SK-N-SH (cell line): ENCODE results near the gene MED26. TPM values are rescaled to one million over a fixed set of nuclear protein-coding genes. Genes with fewer than 3 reads are reported as not detected.

ENCODE experiments used
- CTCF ChIA-PET: fragments of 300-600, 350-600 bp; formaldehyde crosslinking; extraction: SDS; loops from one replicate; lab custom pipeline; 2021; lab: Yijun Ruan, JAX
- POLR2A ChIA-PET: fragments of 350-600 bp; sonication (Branson Sonifier 250); formaldehyde crosslinking; extraction: SDS; loops from one replicate; lab custom pipeline; 2020; ENCODE audit warnings: antibody characterized with exemption, inconsistent platforms; lab: Yijun Ruan, JAX
- DNase-seq: peaks from one replicate; pipeline ENCODE4 v3.0.0; 2012
- H2AFZ ChIP-seq: fragments of 200-600 bp; sonication (generic); 2 replicates; pipeline ENCODE4 v1.8.1; 2016; ENCODE audit warnings: antibody characterized with exemption, mild to moderate bottlenecking, low read depth
- H3F3A ChIP-seq: fragments of 200-600 bp; sonication (generic); replicated peaks from 2 replicates; pipeline ENCODE3; 2016; ENCODE audit warnings: antibody characterized with exemption, mild to moderate bottlenecking; ENCODE audit not compliant: insufficient read depth
- H3K27ac ChIP-seq, 2 experiments: fragments of 200-500 bp in 1 of 2; fragments of 200-600 bp in 1 of 2; sonication (Bioruptor generic) in 1 of 2; sonication (generic), shearing (Covaris generic) in 1 of 2; 2 replicates each; pipeline versions ENCODE4 v1.5.1 to v1.6.1; 2014 to 2016; ENCODE audit warnings: low read depth in 2 of 2, inconsistent platforms in 1 of 2, low read length in 1 of 2, mild to moderate bottlenecking in 1 of 2, mixed read lengths in 1 of 2
- H3K27me3 ChIP-seq: fragments of 200-600 bp; sonication (generic), shearing (Covaris generic); 2 replicates; pipeline ENCODE4 v1.6.1; 2016; ENCODE audit warnings: mixed run types; ENCODE audit not compliant: insufficient read depth
- H3K36me3 ChIP-seq, 2 experiments: fragments of 200-500 bp in 1 of 2; fragments of 200-600 bp in 1 of 2; sonication (Bioruptor generic) in 1 of 2; sonication (generic) in 1 of 2; replicated peaks in 1 of 2; 2 replicates each; pipeline versions ENCODE3 to v1.5.1; 2014 to 2016; ENCODE audit warnings: low read length in 1 of 2, mild to moderate bottlenecking in 1 of 2; ENCODE audit not compliant: insufficient read depth in 2 of 2, control insufficient read depth in 1 of 2
- H3K4me1 ChIP-seq, 2 experiments: fragments of 200-500 bp in 1 of 2; fragments of 200-600 bp in 1 of 2; sonication (Bioruptor generic) in 1 of 2; sonication (generic), shearing (Covaris generic) in 1 of 2; 2 replicates each; pipeline versions ENCODE4 v1.5.1 to v1.6.1; 2014 to 2016; ENCODE audit warnings: low read depth in 1 of 2, low read length in 1 of 2, mixed run types in 1 of 2; ENCODE audit not compliant: insufficient read depth in 2 of 2, control insufficient read depth in 1 of 2
- H3K4me2 ChIP-seq: fragments of 200-600 bp; sonication (generic), shearing (Covaris generic); 2 replicates; pipeline ENCODE4 v1.6.1; 2017; ENCODE audit warnings: mixed run types
- H3K4me3 ChIP-seq, 2 experiments: fragments of 200-500 bp in 1 of 2; fragments of 200-600 bp in 1 of 2; sonication (Bioruptor generic) in 1 of 2; sonication (generic), shearing (Covaris generic) in 1 of 2; 2 replicates each; pipeline versions ENCODE4 v1.5.1 to v1.8.1; 2014 to 2016; ENCODE audit warnings: low read depth in 2 of 2, inconsistent platforms in 1 of 2, low read length in 1 of 2, mild to moderate bottlenecking in 1 of 2, mixed read lengths in 1 of 2, moderate library complexity in 1 of 2
- H3K79me2 ChIP-seq: fragments of 200-600 bp; sonication (generic); 2 replicates; pipeline ENCODE4 v1.8.1; 2017; ENCODE audit warnings: mild to moderate bottlenecking; ENCODE audit not compliant: insufficient read depth
- H3K9ac ChIP-seq: fragments of 200-600 bp; sonication (generic); 2 replicates; pipeline ENCODE4 v1.6.1; 2017; ENCODE audit warnings: mixed run types
- H3K9me2 ChIP-seq: fragments of 200-600 bp; sonication (generic); 2 replicates; pipeline ENCODE4 v1.6.1; 2017; ENCODE audit warnings: mixed run types
- H3K9me3 ChIP-seq: fragments of 200-600 bp; sonication (generic); 2 replicates; pipeline ENCODE4 v1.6.1; 2017; ENCODE audit warnings: mixed run types, mild to moderate bottlenecking, moderate library complexity
- H4K20me1 ChIP-seq: fragments of 200-600 bp; sonication (generic); 2 replicates; pipeline ENCODE4 v1.6.1; 2017; ENCODE audit warnings: mild to moderate bottlenecking, mixed run types; ENCODE audit not compliant: insufficient read depth
- EP300 ChIP-seq, 2 experiments: IDR thresholded peaks; 2 replicates each; pipeline versions ENCODE4 v1.4.0 to v1.6.1; 2012; ENCODE audit warnings: borderline replicate concordance in 1 of 2, low read depth in 1 of 2, low read length in 1 of 2
- EZH2phosphoT487 ChIP-seq: fragments of 200-600 bp; sonication (generic); IDR thresholded peaks from 2 replicates; pipeline ENCODE4 v1.6.1; 2017; ENCODE audit warnings: low read depth, mixed run types, mild to moderate bottlenecking, antibody characterized with exemption, moderate library complexity, borderline replicate concordance
- FOSL2 ChIP-seq: IDR thresholded peaks from 2 replicates; pipeline ENCODE4 v1.4.0; 2012; ENCODE audit warnings: low read depth, mild to moderate bottlenecking, moderate library complexity, borderline replicate concordance
- FOXJ3 ChIP-seq: sonication (generic); formaldehyde crosslinking; IDR thresholded peaks from 2 replicates; pipeline ENCODE4 v1.5.1; 2020; ENCODE audit warnings: mild to moderate bottlenecking, missing genetic modification reagents
- FOXM1 ChIP-seq: IDR thresholded peaks from 2 replicates; pipeline ENCODE4 v1.4.0; 2012; ENCODE audit warnings: low read depth, mild to moderate bottlenecking
- GABPA ChIP-seq: IDR thresholded peaks from 2 replicates; pipeline ENCODE4 v1.4.0; 2012; ENCODE audit warnings: low read depth, mild to moderate bottlenecking
- GATA2 ChIP-seq: sonication (generic); formaldehyde crosslinking; IDR thresholded peaks from 2 replicates; pipeline ENCODE4 v1.5.0; 2020; ENCODE audit warnings: mild to moderate bottlenecking, missing genetic modification reagents
- JUND ChIP-seq: IDR thresholded peaks from 2 replicates; pipeline ENCODE4 v1.4.0; 2012
- MXI1 ChIP-seq: IDR thresholded peaks from 2 replicates; pipeline ENCODE4 v1.6.1; 2012; ENCODE audit warnings: mild to moderate bottlenecking, low read depth, low read length, improper control_type of control experiment
- NFIC ChIP-seq: IDR thresholded peaks from 2 replicates; pipeline ENCODE4 v1.4.0; 2012; ENCODE audit warnings: borderline replicate concordance
- NRF1 ChIP-seq: IDR thresholded peaks from 2 replicates; pipeline ENCODE4 v1.6.1; 2012; ENCODE audit warnings: low read depth, mild to moderate bottlenecking, low read length
- TCF12 ChIP-seq: IDR thresholded peaks from 2 replicates; pipeline ENCODE4 v1.4.0; 2012
- TEAD4 ChIP-seq: IDR thresholded peaks from 2 replicates; pipeline ENCODE4 v1.4.0; 2012; ENCODE audit warnings: mild to moderate bottlenecking, borderline replicate concordance; ENCODE audit not compliant: insufficient read depth
- WGBS: methylation state at CpG from one replicate; pipeline ENCODE4 v1.1.6; 2017; ENCODE audit warnings: low lambda C conversion rate; 5-methylcytosine and 5-hydroxymethylcytosine counted together
- polyA plus RNA-seq, 3 experiments: library from polyadenylated mRNA; depleted of rRNA; stranded (reverse); fragments of >200 nt; gene quantifications; 2 replicates each; pipeline ENCODE4 v1.2.3, GENCODE V29; 2012
- TF ChIP-seq, protein P1 (sequence below): IDR thresholded peaks from 2 replicates; pipeline ENCODE4; 2012
- TF ChIP-seq, protein P2 (sequence below): fragments of 200-600 bp; sonication (generic); IDR thresholded peaks from 2 replicates; pipeline ENCODE4 v1.6.1; 2017; ENCODE audit warnings: antibody characterized with exemption, mild to moderate bottlenecking, moderate library complexity
- TF ChIP-seq, protein P3 (sequence below): IDR thresholded peaks from 2 replicates; pipeline ENCODE4 v1.6.1; 2012; ENCODE audit warnings: mild to moderate bottlenecking, low read depth, low read length, moderate library complexity
- TF ChIP-seq, protein P4 (sequence below): fragments of 150-350 bp; IDR thresholded peaks from 2 replicates; pipeline ENCODE4 v1.6.1; 2017; ENCODE audit warnings: antibody characterized with exemption, low read length, low read depth, borderline replicate concordance

MED26 gene
- polyA plus RNA-seq, 1 of the 3 experiments (the other 2 are of a cell fraction): 3.5 TPM

DNA sequence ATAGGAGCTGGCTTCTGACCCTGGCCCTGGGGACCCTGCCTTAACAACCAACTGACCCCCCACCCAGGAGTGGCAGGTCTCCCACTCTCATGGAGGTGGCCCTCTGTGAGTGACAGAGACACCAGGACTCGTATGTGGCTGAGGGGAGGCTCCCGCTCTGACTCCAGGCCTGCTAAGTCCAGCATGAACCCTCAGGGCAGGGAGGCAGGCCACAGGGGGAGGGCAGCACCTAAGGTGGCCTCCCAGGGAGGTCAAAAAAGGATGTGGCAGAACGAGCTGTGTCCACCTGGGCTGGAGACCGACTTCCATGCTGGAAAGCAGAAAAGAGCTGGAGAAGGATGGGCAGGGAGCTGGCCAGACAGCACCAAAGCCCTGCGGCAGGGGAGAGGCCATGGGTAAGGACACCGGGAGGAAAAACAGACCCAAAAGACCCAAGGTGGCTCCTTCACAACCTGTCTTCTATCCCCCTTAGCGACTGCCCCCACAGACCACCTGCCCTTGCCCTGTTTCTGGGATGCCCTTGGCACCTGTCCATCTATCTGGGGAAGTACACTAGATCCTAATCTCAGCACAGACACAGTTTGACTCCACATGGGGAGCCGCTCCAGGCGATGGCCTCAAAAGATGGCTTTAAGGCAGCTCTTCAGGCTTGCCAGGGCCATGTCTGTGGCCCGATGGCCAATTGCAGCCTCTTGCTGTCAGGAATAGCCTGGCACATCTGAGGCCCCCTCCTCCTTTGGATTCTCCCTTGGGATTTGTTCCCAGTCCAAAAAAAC lies 45.3 kb downstream of the MED26 start:
- WGBS: 81% methylated on average over 5 of the region's 10 CpGs
- Histone ChIP-seq H3K27ac (peak overlapping the region in 1 of 2 experiments; percentile 74; a peak in 3 of 4 replicates), H3K9me3 (no peaks in the 10 kb centered on the region), H2AFZ (no peak overlapping the region), H3K27me3 (no peaks in the 10 kb centered on the region), H3K4me2 (no peak overlapping the region), H3K4me3 (no peak overlapping the region), H3K9me2 (no peaks in the 10 kb centered on the region), H3K36me3 (peaks cover 4 to 14% of the 10 kb centered on the region in 2 experiments), H4K20me1 (peaks cover 98% of the 10 kb centered on the region), H3K79me2 (peaks cover 98% of the 10 kb centered on the region), H3K4me1 (peaks cover 32 to 67% of the 10 kb centered on the region in 2 experiments), H3K9ac (no peak overlapping the region), H3F3A (peaks cover 8% of the 10 kb centered on the region)
- DNase-seq: peak; percentile 48
- TF ChIP-seq NRF1 (no peak), MXI1 (peak; percentile 55; the same call in 1 of the 2 replicates), FOSL2 (no peak), GATA2 (CRISPR knock-in tag) (peak; percentile 63; the same call in 1 of the 2 replicates), EP300 (IDR thresholded peaks at IDR 0.05; ENCODE audit: borderline replicate concordance in 1 of 2, low read depth in 1 of 2, low read length in 1 of 2) (peak in 1 of 2 experiments; percentile 37; a peak in 1 of 4 replicates)
- ChIA-PET POLR2A (interaction anchor here (1.7 kb wide), 1 partner anchor 10 kb away, joined by 7 read pairs; no protein-coding TSS in a partner anchor), CTCF (interaction anchor here (1.0 to 1.9 kb wide), 2 partner anchors 9 to 78 kb away, joined by 3 to 7 read pairs; partner anchors contain the start of gene SMIM7)

DNA sequence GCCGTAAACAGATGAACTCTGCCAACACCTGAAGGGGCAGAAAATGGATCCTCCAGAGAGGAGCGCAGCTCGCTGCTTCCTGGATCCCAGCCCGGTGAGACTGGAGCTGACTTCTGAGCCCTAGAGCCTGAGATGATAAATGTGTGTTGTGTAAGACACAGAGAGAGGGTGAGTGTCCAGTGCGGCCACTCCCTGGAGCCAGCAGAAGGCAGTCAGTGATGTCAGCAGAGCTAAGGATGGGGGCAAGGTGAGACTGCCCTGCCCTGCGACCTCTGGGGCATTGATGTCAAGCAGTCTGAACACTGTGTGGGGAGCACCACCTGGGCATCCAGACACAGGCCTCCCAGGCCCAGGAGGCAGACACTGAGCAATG lies 46.0 kb downstream of the MED26 start:
- DNase-seq: no peak
- no peaks in the 10 kb centered on the region for H3K9me2 ChIP-seq
- ChIA-PET POLR2A (interaction anchor here (0.5 to 1.7 kb wide), 2 partner anchors 9 to 119 kb away, joined by 4 to 7 read pairs; no protein-coding TSS in a partner anchor), CTCF (interaction anchor here (1.0 to 1.9 kb wide), 2 partner anchors 8 to 78 kb away, joined by 3 to 7 read pairs; partner anchors contain the start of gene SMIM7)
- peaks cover 25 to 60% of the 10 kb centered on the region in 2 experiments; a peak in 3 of 4 replicates for H3K4me1 ChIP-seq
- peaks cover 96% of the 10 kb centered on the region for H4K20me1 ChIP-seq
- H3K4me2 ChIP-seq: no peak overlapping the region
- no peaks in the 10 kb centered on the region for H3K9me3 ChIP-seq
- peaks cover 4 to 21% of the 10 kb centered on the region in 2 experiments for H3K36me3 ChIP-seq
- peak overlapping the region in 1 of 2 experiments; percentile 76; a peak in 2 of 4 replicates for H3K27ac ChIP-seq
- 90% methylated on average over 6 of the region's 6 CpGs for WGBS
- H3F3A ChIP-seq: peaks cover 8% of the 10 kb centered on the region
- no peak overlapping the region for H3K9ac ChIP-seq
- no peak overlapping the region for H2AFZ ChIP-seq
- peaks cover 98% of the 10 kb centered on the region for H3K79me2 ChIP-seq
- H3K4me3 ChIP-seq: no peak overlapping the region
- no peaks in the 10 kb centered on the region for H3K27me3 ChIP-seq
- no peak for TF ChIP-seq EP300 (IDR thresholded peaks at IDR 0.05; ENCODE audit: borderline replicate concordance in 1 of 2, low read depth in 1 of 2, low read length in 1 of 2)
- TF ChIP-seq EZH2phosphoT487: no peak
- TF ChIP-seq TCF12: no peak
- TF ChIP-seq FOXM1: no peak
- no peak for TF ChIP-seq FOXJ3 (CRISPR knock-in tag)
- TF ChIP-seq, protein P1, sequence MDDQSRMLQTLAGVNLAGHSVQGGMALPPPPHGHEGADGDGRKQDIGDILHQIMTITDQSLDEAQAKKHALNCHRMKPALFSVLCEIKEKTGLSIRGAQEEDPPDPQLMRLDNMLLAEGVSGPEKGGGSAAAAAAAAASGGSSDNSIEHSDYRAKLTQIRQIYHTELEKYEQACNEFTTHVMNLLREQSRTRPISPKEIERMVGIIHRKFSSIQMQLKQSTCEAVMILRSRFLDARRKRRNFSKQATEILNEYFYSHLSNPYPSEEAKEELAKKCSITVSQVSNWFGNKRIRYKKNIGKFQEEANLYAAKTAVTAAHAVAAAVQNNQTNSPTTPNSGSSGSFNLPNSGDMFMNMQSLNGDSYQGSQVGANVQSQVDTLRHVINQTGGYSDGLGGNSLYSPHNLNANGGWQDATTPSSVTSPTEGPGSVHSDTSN: no peak
- TF ChIP-seq NFIC: no peak
- TF ChIP-seq, protein P2, sequence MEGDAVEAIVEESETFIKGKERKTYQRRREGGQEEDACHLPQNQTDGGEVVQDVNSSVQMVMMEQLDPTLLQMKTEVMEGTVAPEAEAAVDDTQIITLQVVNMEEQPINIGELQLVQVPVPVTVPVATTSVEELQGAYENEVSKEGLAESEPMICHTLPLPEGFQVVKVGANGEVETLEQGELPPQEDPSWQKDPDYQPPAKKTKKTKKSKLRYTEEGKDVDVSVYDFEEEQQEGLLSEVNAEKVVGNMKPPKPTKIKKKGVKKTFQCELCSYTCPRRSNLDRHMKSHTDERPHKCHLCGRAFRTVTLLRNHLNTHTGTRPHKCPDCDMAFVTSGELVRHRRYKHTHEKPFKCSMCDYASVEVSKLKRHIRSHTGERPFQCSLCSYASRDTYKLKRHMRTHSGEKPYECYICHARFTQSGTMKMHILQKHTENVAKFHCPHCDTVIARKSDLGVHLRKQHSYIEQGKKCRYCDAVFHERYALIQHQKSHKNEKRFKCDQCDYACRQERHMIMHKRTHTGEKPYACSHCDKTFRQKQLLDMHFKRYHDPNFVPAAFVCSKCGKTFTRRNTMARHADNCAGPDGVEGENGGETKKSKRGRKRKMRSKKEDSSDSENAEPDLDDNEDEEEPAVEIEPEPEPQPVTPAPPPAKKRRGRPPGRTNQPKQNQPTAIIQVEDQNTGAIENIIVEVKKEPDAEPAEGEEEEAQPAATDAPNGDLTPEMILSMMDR: no peak
- TF ChIP-seq, protein P3, sequence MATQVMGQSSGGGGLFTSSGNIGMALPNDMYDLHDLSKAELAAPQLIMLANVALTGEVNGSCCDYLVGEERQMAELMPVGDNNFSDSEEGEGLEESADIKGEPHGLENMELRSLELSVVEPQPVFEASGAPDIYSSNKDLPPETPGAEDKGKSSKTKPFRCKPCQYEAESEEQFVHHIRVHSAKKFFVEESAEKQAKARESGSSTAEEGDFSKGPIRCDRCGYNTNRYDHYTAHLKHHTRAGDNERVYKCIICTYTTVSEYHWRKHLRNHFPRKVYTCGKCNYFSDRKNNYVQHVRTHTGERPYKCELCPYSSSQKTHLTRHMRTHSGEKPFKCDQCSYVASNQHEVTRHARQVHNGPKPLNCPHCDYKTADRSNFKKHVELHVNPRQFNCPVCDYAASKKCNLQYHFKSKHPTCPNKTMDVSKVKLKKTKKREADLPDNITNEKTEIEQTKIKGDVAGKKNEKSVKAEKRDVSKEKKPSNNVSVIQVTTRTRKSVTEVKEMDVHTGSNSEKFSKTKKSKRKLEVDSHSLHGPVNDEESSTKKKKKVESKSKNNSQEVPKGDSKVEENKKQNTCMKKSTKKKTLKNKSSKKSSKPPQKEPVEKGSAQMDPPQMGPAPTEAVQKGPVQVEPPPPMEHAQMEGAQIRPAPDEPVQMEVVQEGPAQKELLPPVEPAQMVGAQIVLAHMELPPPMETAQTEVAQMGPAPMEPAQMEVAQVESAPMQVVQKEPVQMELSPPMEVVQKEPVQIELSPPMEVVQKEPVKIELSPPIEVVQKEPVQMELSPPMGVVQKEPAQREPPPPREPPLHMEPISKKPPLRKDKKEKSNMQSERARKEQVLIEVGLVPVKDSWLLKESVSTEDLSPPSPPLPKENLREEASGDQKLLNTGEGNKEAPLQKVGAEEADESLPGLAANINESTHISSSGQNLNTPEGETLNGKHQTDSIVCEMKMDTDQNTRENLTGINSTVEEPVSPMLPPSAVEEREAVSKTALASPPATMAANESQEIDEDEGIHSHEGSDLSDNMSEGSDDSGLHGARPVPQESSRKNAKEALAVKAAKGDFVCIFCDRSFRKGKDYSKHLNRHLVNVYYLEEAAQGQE: no peak
- TF ChIP-seq MXI1: no peak
- no peak for TF ChIP-seq JUND
- TF ChIP-seq TEAD4: no peak
- no peak for TF ChIP-seq NRF1
- no peak for TF ChIP-seq FOSL2
- TF ChIP-seq, protein P4, sequence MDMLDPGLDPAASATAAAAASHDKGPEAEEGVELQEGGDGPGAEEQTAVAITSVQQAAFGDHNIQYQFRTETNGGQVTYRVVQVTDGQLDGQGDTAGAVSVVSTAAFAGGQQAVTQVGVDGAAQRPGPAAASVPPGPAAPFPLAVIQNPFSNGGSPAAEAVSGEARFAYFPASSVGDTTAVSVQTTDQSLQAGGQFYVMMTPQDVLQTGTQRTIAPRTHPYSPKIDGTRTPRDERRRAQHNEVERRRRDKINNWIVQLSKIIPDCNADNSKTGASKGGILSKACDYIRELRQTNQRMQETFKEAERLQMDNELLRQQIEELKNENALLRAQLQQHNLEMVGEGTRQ: no peak
- no peak for TF ChIP-seq GABPA
